Panc1 (cell line): Measurements from ENCODE around the gene TPP1.

Experiments used
- CTCF ChIP-seq: fragments of 450-650 bp; IDR thresholded peaks from 2 replicates; pipeline ENCODE4 v1.5.1; 2017; ENCODE audit warnings: mild to moderate bottlenecking
- POLR2AphosphoS5 ChIP-seq: IDR thresholded peaks from 2 replicates; pipeline ENCODE4 v1.6.1; 2012; ENCODE audit warnings: mild to moderate bottlenecking, low read depth, low read length, moderate library complexity
- SIN3A ChIP-seq: IDR thresholded peaks from 2 replicates; pipeline ENCODE4 v1.6.1; 2012; ENCODE audit warnings: low read depth, mild to moderate bottlenecking, low read length, moderate library complexity, borderline replicate concordance; ENCODE audit not compliant: insufficient read depth

- TF ChIP-seq SIN3A (no peak), CTCF (no peak), POLR2AphosphoS5 (no peak)
Measured at GRCh38 chr11:6566704-6567370, 52.4 kb downstream of the TPP1 start.
